ENCODE data around the gene DAPL1.

- TF ChIP-seq CTCF (IDR thresholded peaks at IDR 0.05; ENCODE audit: low read length) (no peak), EZH2phosphoT487 (IDR thresholded peaks at IDR 0.05; ENCODE audit: low read length) (no peak)
Measured at GRCh38 chr2:158786897-158787296, 8.2 kb upstream of the DAPL1 start.

Data from MM.1S (cell line).